GM23338 (cell line): Measurements from ENCODE around the gene ATP7A.
"Not testable (repeated sequence)": the region's sequence is repeated elsewhere in the genome, so short reads cannot be mapped to it uniquely, and the experiment has no call there.

ENCODE experiments used
- CTCF ChIP-seq, 2 experiments: fragments of 200-600 bp in 1 of 2; sonication (generic) in 1 of 2; conservative IDR thresholded peaks; 2 replicates each; pipeline versions ENCODE4 v1.5.1 to v1.6.1; 2016 to 2017; ENCODE audit warnings: antibody characterized with exemption in 2 of 2, low read depth in 2 of 2, mild to moderate bottlenecking in 2 of 2, moderate library complexity in 1 of 2
- ETS1 ChIP-seq: IDR thresholded peaks from 2 replicates; pipeline ENCODE4 v1.6.1; 2016; ENCODE audit warnings: antibody characterized with exemption
- EZH2 ChIP-seq: fragments of 200-600 bp; sonication (generic); IDR thresholded peaks from one replicate; pipeline ENCODE4 v1.8.0; 2017; ENCODE audit warnings: antibody characterized with exemption, mild to moderate bottlenecking, low read depth; ENCODE audit not compliant: unreplicated experiment
- POLR2AphosphoS5 ChIP-seq: IDR thresholded peaks from 2 replicates; pipeline ENCODE4 v1.6.1; 2016; ENCODE audit warnings: antibody characterized with exemption, low read depth
- REST ChIP-seq: IDR thresholded peaks from one replicate; pipeline ENCODE4 v1.6.1; 2018; ENCODE audit warnings: antibody characterized with exemption; ENCODE audit not compliant: unreplicated experiment
- ZNF331 ChIP-seq: fragments of 250-450 bp; sonication (Bioruptor Pico); IDR thresholded peaks from 2 replicates; pipeline ENCODE4 v1.5.0; 2020; ENCODE audit warnings: low read depth, mild to moderate bottlenecking, moderate library complexity

GRCh38 chrX:78064698-78065601 is 154.5 kb downstream of the ATP7A start:
- not testable (repeated sequence) for TF ChIP-seq REST; CTCF (conservative IDR thresholded peaks at IDR 0.05; ENCODE audit: low read depth in 2 of 2); EZH2; ZNF331; POLR2AphosphoS5; ETS1
